ENCODE data around the gene HYDIN. TPM values are rescaled to one million over a fixed set of nuclear protein-coding genes. Genes with fewer than 3 reads are reported as not detected.

HYDIN gene
- not detected for polyA plus RNA-seq (2012; ENCODE audit: insufficient read depth, insufficient read length)

DNA sequence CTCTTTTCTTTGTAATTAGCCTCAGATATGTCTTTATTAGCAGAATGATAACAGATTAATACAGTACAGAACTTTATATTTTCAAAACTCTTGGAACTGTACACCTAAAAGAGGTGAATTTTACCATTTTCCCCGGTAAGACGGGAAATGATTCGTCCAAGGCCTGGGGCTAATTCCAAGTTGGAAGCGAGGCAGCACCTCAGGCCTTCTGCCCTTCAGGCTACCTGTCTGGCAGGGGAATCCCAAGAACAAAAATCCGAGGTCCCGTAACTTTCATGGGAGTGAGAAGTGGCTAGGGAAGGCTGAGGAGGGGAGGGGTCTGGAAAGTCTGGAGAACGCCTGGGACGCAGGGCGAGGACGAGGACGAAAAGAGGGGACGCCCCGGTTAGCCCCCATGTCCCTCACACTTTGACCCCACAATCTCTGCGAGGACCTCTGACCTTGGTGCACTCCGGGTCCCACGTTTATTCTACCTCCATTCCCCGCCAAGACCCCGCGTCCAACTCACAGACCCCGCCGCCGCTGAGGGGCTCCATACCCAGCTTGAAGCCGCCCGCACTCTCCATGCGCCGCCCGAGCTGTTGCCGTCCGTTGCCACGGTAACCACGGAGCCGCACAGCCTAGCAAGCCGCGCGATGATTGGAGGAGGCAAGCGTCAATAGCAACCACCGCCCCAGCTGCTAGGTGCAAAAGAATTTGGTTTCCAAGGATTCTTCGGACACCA lies at the start of gene HYDIN:
Gene HYDIN (minus strand): TSS at position 601 of the 724 bp plus-strand sequence. CDS start 43,827 bp downstream, outside the sequence.
- no peak within 1 kb of the TSS for H3K4me3 ChIP-seq (ENCODE audit: low read length)
- no peak for DNase-seq (ENCODE audit: low read depth, low spot score)

GRCh38 chr16:71276589-71277334 lies 46.2 kb upstream of the HYDIN start:
- no peak overlapping the region for H3K4me3 ChIP-seq (ENCODE audit: low read length)
- DNase-seq (ENCODE audit: low read depth, low spot score) = no peak

DNA sequence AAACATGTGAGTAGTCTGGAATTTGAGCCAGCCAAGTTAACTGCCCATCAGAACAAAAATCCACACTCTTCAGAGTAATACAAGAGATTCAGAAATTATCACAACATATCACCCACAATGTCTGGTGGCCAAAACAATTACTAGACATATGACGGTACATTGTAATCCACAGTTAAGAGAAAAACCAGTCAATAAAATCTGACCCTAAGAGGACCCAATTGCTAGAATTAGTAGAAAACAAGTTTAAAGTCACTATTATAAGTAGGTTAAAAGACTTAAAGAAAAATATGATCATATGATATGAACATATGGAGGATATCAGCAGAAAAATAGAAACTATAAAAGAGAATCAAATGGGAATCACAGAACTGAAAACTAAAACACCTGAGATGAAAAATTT lies 42.9 kb upstream of the HYDIN start:
- no peak for DNase-seq (ENCODE audit: low read depth, low spot score)
- H3K4me3 ChIP-seq (ENCODE audit: low read length) = no peak overlapping the region

- H3K4me3 ChIP-seq (ENCODE audit: low read length) = no peak overlapping the region
- DNase-seq (ENCODE audit: low read depth, low spot score) = no peak
These were observed 33.8 kb upstream of the HYDIN start for GRCh38 chr16:71264299-71264698.

GRCh38 chr16:71263582-71263981 lies 33.1 kb upstream of the HYDIN start:
- no peak for DNase-seq (ENCODE audit: low read depth, low spot score)
- no peak overlapping the region for H3K4me3 ChIP-seq (ENCODE audit: low read length)

- DNase-seq (ENCODE audit: low read depth, low spot score) = no peak
- no peak overlapping the region for H3K4me3 ChIP-seq (ENCODE audit: low read length)
These were observed 31.9 kb upstream of the HYDIN start for GRCh38 chr16:71262391-71262790.

GRCh38 chr16:71260995-71261394 lies 30.5 kb upstream of the HYDIN start:
- DNase-seq (ENCODE audit: low read depth, low spot score) = no peak
- H3K4me3 ChIP-seq (ENCODE audit: low read length) = no peak overlapping the region

DNA sequence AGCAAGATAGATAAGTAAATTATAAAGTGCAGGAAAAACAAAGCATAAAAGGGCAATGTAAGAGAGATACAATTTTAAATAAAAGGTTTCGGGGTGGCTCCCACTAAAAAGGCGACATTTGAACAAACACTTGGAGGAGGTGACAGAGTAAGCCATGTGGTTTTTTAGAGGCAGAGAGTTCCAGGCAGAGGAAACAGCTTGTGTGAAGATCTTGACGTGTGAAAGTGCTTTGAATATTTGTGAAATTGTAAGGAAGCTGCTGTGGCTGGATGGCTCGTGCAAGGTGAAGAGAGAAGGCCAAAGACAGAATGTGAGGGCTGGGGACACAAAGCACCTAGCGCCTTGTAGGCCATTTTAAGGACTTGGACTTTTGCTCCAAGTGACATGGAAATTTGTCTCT lies 28.6 kb upstream of the HYDIN start:
- peak; percentile 31 for DNase-seq (ENCODE audit: low read depth, low spot score)
- H3K4me3 ChIP-seq (ENCODE audit: low read length) = no peak overlapping the region

DNA sequence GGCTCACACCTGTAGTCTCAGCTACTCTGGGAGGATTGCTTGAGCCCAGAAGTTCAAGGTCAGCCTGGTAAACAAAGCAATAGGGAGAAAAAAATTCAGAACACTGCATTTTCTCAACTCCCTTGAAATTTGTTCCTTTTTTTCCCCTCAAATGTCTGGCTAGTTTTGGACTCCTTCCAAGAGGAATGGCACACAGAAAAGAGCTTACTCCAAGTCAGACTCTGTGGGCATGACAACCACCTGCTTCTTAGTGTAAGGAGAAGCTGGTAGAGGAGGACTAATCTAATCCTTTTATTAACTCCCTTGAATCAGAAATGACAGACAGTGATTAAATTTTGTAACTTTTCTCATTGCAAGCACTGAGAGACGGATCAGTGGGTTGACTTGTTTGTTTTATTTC lies 27.9 kb upstream of the HYDIN start:
- no peak for DNase-seq (ENCODE audit: low read depth, low spot score)

GRCh38 chr16:71257768-71258167 lies 27.2 kb upstream of the HYDIN start:
- no peak for DNase-seq (ENCODE audit: low read depth, low spot score)
- H3K4me3 ChIP-seq (ENCODE audit: low read length) = no peak overlapping the region

More for the DNA sequence above, 27.9 kb upstream of the HYDIN start:
- no peak overlapping the region for H3K4me3 ChIP-seq (ENCODE audit: low read length)

GRCh38 chr16:71255721-71256120 lies 25.2 kb upstream of the HYDIN start:
- no peak for DNase-seq (ENCODE audit: low read depth, low spot score)
- H3K4me3 ChIP-seq (ENCODE audit: low read length) = no peak overlapping the region

DNA sequence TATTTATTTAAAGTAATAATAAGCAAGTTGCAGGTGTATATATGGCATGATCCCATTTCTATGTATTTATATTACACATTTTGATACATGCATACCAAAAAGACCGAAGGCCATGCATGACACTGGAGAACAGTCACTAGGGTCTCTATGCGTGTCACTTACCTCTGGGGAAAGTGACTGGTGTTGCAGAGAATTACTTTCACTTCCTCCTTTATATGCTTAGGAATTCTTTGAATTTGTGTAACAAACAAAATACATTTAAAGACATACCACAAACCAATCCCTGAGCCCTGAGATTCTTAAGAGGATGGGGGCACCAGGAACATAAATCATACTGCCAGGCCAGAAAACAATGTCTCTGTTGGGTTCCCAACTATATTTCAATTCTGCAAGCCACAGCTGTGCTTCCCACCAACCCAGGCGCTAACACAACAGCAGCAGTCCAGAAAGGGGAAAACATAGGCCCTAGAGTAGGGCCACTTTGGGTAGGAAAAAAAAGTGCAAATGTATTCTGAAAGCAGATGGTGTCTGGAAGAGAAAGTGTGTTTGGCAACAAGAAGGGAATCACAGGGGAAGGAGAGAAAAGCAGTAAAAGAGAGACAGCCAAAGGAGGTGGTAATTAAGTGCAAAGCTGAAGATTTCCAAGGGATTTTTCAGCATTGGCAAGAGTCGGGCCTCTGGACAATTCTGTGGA lies 24.5 kb upstream of the HYDIN start:
- H3K4me3 ChIP-seq (ENCODE audit: low read length) = no peak overlapping the region
- no peak for DNase-seq (ENCODE audit: low read depth, low spot score)

DNA sequence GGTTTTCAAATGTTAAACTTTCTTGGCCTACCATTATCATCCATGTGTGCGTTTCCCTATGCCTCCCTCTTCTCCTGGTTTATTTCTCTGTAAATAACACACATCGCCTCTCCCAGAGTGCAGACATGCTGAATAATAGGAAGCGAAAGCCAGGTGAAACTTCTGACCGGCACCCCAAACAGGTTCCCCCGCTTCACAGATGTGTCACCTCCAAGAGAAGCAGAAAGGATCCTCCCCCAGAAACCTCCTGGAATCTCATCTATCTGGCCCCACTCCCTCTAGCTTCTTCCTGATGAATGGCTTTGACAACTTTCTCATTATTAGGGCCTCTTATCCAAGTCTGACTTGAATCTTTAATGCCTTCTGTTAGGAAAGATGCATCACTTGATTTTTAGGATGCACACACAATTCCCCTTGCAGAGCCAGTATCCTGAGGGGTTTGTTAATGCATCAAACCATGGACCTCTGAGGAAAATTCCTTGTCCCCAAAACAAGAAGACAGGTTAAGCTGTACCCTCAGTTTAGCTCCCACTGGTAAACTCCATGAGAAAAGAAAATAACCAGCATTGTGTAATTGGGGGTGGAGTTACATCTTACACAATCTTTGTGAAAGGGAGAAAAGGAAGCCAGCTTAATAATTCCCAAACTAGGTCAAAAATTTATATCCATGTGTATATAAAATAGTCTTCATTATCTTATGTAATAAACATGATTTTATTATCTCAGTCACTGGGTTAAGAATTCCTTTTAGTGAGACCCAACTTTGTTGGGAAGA lies 20.1 kb upstream of the HYDIN start:
- DNase-seq (ENCODE audit: low read depth, low spot score) = no peak
- H3K4me3 ChIP-seq (ENCODE audit: low read length) = no peak overlapping the region

DNA sequence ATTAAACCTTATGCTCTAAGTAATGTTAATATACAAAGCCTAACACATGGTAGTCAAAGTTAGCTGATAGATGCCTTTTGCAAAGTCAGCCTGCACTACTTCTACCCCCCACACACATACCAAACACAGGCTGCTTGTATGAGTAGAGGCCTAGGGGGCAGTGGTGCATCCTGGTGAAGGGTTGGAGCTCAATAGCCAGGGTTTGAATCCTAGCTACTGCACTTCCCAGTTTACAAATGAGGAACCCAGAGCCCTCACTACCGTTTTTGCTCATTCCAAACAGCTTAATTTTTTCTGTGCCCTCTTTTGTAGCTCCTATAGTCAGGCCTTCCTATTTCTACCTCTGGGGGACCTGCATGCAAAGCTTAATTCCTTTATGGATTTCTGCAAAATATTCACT lies 18.9 kb upstream of the HYDIN start:
- no peak for DNase-seq (ENCODE audit: low read depth, low spot score)
- H3K4me3 ChIP-seq (ENCODE audit: low read length) = no peak overlapping the region

GRCh38 chr16:71247478-71247877 lies 17.0 kb upstream of the HYDIN start:
- DNase-seq (ENCODE audit: low read depth, low spot score) = no peak
- H3K4me3 ChIP-seq (ENCODE audit: low read length) = no peak overlapping the region

DNA sequence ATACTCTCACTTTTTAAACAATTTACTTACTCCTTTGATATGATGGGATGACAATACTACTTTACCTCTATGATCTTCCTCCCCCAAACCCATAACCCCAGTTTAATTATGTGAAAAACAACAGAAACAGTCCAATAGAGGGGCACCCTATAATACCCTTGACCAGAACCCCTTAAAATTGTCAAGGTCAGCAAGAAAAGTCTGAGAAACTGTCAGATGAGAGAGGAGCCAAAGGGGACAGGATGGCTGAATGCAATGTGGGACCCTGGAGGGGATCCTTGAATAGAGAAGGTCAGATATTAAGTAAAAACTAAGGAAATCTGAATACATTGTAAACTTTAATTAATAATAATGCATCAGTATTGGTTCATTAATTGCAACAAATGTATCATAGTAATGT lies 15.8 kb upstream of the HYDIN start:
- no peak overlapping the region for H3K4me3 ChIP-seq (ENCODE audit: low read length)
- no peak for DNase-seq (ENCODE audit: low read depth, low spot score)

GRCh38 chr16:71244521-71244920 lies 14.0 kb upstream of the HYDIN start:
- DNase-seq (ENCODE audit: low read depth, low spot score) = no peak
- no peak overlapping the region for H3K4me3 ChIP-seq (ENCODE audit: low read length)

- no peak for DNase-seq (ENCODE audit: low read depth, low spot score)
- no peak overlapping the region for H3K4me3 ChIP-seq (ENCODE audit: low read length)
These were observed 12.1 kb upstream of the HYDIN start for GRCh38 chr16:71242601-71243000.

DNA sequence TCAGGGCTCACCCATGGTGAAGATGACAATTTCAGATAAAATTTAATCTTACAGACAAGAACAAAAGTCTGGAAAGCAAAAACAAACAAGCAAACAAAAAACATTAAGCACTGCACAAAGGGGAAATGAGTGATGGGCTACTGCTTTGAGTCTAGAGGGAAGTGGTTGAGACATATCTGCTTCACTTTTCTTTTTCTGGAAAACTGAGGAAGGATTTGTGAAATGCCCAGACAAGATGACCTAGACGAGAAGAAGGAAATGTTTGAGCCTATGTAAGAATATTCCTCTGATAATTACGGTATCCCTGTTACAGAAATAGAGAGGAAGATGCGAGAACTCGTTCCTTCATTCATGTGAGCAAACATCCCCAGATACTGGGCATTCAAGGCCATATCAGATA lies 11.5 kb upstream of the HYDIN start:
- DNase-seq (ENCODE audit: low read depth, low spot score) = no peak
- no peak overlapping the region for H3K4me3 ChIP-seq (ENCODE audit: low read length)

Measured in Jurkat, Clone E6-1 (cell line).